IMR-90 (cell line): ENCODE data around the gene RMND1. TPM values are rescaled to one million over a fixed set of nuclear protein-coding genes. Genes with fewer than 3 reads are reported as not detected.

Experiments
- ATAC-seq: fragments of 200-7000 bp; cut with Tn5 transposase; 2 replicates; pipeline ENCODE4 v1.9.1; 2020; ENCODE audit warnings: low read depth, mild to moderate bottlenecking, moderate library complexity
- BruUV-seq: library from RNA; stranded (reverse); fragments of 400-500 nt; replicated peaks from 2 replicates; lab custom pipeline; 2021; lab: Mats Ljungman, UMichigan
- CTCF ChIA-PET: fragments of 300-600 bp; formaldehyde crosslinking; extraction: SDS; loops from one replicate; lab custom pipeline; 2021; ENCODE audit warnings: antibody characterized with exemption; lab: Yijun Ruan, JAX
- POLR2A ChIA-PET: fragments of 300-600 bp; sonication (Branson Sonifier 250); formaldehyde crosslinking; loops from one replicate; lab custom pipeline; 2022; ENCODE audit warnings: antibody characterized with exemption; ENCODE audit not compliant: unreplicated experiment; lab: Charles Lee
- DNase-seq: peaks from one replicate; pipeline ENCODE4 v3.0.0; 2013
- H2AFZ ChIP-seq: replicated peaks from 2 replicates; pipeline ENCODE3; 2013; ENCODE audit warnings: low read length, mild to moderate bottlenecking; ENCODE audit not compliant: poor library complexity
- H2AK5ac ChIP-seq: 2 replicates; pipeline ENCODE4 v1.6.1; 2013; ENCODE audit warnings: low read depth, low read length, inconsistent platforms
- H2AK9ac ChIP-seq: replicated peaks from 2 replicates; pipeline ENCODE3; 2013; ENCODE audit warnings: mild to moderate bottlenecking, low read depth, low read length, moderate library complexity; ENCODE audit not compliant: poor library complexity
- H2BK120ac ChIP-seq: 2 replicates; pipeline ENCODE4 v1.6.1; 2013; ENCODE audit warnings: low read depth, low read length, inconsistent platforms
- H2BK15ac ChIP-seq: 3 replicates; pipeline ENCODE4 v1.6.1; 2013; ENCODE audit warnings: low read depth, low read length, inconsistent platforms
- H2BK20ac ChIP-seq: 2 replicates; pipeline ENCODE4 v1.6.1; 2013; ENCODE audit warnings: low read depth, mild to moderate bottlenecking, inconsistent platforms, low read length, moderate library complexity
- H2BK5ac ChIP-seq: 2 replicates; pipeline ENCODE4 v1.6.1; 2013; ENCODE audit warnings: mild to moderate bottlenecking, low read depth, low read length, inconsistent platforms; ENCODE audit not compliant: poor library complexity, severe bottlenecking
- H3K14ac ChIP-seq: replicated peaks from 2 replicates; pipeline ENCODE4 v1.6.1; 2013; ENCODE audit warnings: low read depth, low read length, inconsistent platforms
- H3K18ac ChIP-seq: 2 replicates; pipeline ENCODE4 v1.6.1; 2013; ENCODE audit warnings: low read depth, low read length, control low read depth
- H3K23ac ChIP-seq: 2 replicates; pipeline ENCODE4 v1.6.1; 2013; ENCODE audit warnings: low read depth, low read length, inconsistent platforms
- H3K27ac ChIP-seq: 2 replicates; pipeline ENCODE4 v1.5.1; 2013; ENCODE audit warnings: mild to moderate bottlenecking, control low read depth, low read length; ENCODE audit not compliant: insufficient read depth
- H3K27me3 ChIP-seq: 2 replicates; pipeline ENCODE4 v1.6.1; 2013; ENCODE audit warnings: low read length; ENCODE audit not compliant: control insufficient read depth, insufficient read depth
- H3K36me3 ChIP-seq: 2 replicates; pipeline ENCODE4 v1.6.1; 2013; ENCODE audit warnings: low read length, mixed read lengths; ENCODE audit not compliant: control insufficient read depth, insufficient read depth
- H3K4ac ChIP-seq: 2 replicates; pipeline ENCODE4 v1.6.1; 2013; ENCODE audit warnings: low read depth, low read length, inconsistent platforms
- H3K4me1 ChIP-seq: 2 replicates; pipeline ENCODE4 v1.6.1; 2013; ENCODE audit warnings: low read length, mixed read lengths; ENCODE audit not compliant: control insufficient read depth, insufficient read depth
- H3K4me2 ChIP-seq: 2 replicates; pipeline ENCODE4 v1.6.1; 2013; ENCODE audit warnings: low read depth, mild to moderate bottlenecking, control low read depth, low read length, moderate library complexity
- H3K4me3 ChIP-seq: 2 replicates; pipeline ENCODE4 v1.5.1; 2013; ENCODE audit warnings: low read depth, mild to moderate bottlenecking, control low read depth, low read length, moderate library complexity; ENCODE audit not compliant: insufficient read depth
- H3K56ac ChIP-seq: 2 replicates; pipeline ENCODE4 v1.6.1; 2013; ENCODE audit warnings: low read length, inconsistent platforms; ENCODE audit not compliant: insufficient read depth; ENCODE audit errors: extremely low read depth
- H3K79me1 ChIP-seq, 2 experiments: 2 replicates each; pipeline ENCODE4 v1.6.1; 2013; ENCODE audit warnings: low read length in 2 of 2, inconsistent platforms in 1 of 2, low read depth in 1 of 2
- H3K9ac ChIP-seq: 2 replicates; pipeline ENCODE4 v1.6.1; 2013; ENCODE audit warnings: low read depth, low read length, control low read depth
- H3K9me1 ChIP-seq: 2 replicates; pipeline ENCODE4 v1.6.1; 2013; ENCODE audit warnings: low read length, inconsistent platforms; ENCODE audit not compliant: insufficient read depth
- H3K9me3 ChIP-seq: 2 replicates; pipeline ENCODE4 v1.6.1; 2013; ENCODE audit warnings: low read length; ENCODE audit not compliant: control insufficient read depth, insufficient read depth
- H4K20me1 ChIP-seq: 2 replicates; pipeline ENCODE4 v1.6.1; 2013; ENCODE audit warnings: low read length, inconsistent platforms; ENCODE audit not compliant: insufficient read depth
- H4K5ac ChIP-seq: 2 replicates; pipeline ENCODE4 v1.6.1; 2013; ENCODE audit warnings: mild to moderate bottlenecking, low read depth, low read length, control low read depth
- H4K8ac ChIP-seq, 2 experiments: 2 replicates each; pipeline ENCODE4 v1.6.1; 2013; ENCODE audit warnings: low read depth in 2 of 2, low read length in 2 of 2, control low read depth in 1 of 2, inconsistent platforms in 1 of 2
- H4K91ac ChIP-seq: 2 replicates; pipeline ENCODE4 v1.6.1; 2013; ENCODE audit warnings: low read depth, low read length, inconsistent platforms; ENCODE audit not compliant: insufficient read depth
- BHLHE40 ChIP-seq: fragments of 150-350 bp; IDR thresholded peaks from 2 replicates; pipeline ENCODE4 v1.6.1; 2016; ENCODE audit warnings: mild to moderate bottlenecking, low read depth, low read length
- CEBPB ChIP-seq: IDR thresholded peaks from 2 replicates; pipeline ENCODE4 v1.6.1; 2012; ENCODE audit warnings: low read depth, low read length, improper control_type of control experiment
- CHD1 ChIP-seq: IDR thresholded peaks from 2 replicates; pipeline ENCODE4 v1.6.1; 2012; ENCODE audit warnings: low read depth, low read length, improper control_type of control experiment
- CTCF ChIP-seq: conservative IDR thresholded peaks from 2 replicates; pipeline ENCODE4 v1.5.1; 2012; ENCODE audit warnings: mild to moderate bottlenecking, low read depth, low read length, improper control_type of control experiment
- FOS ChIP-seq: fragments of 150-350 bp; IDR thresholded peaks from 2 replicates; pipeline ENCODE4 v1.6.1; 2016; ENCODE audit warnings: low read depth, low read length
- MAZ ChIP-seq: IDR thresholded peaks from 2 replicates; pipeline ENCODE4 v1.6.1; 2012; ENCODE audit warnings: low read depth, mild to moderate bottlenecking, low read length, improper control_type of control experiment, moderate library complexity, borderline replicate concordance
- MXI1 ChIP-seq: IDR thresholded peaks from 2 replicates; pipeline ENCODE4 v1.6.1; 2012; ENCODE audit warnings: low read depth, mild to moderate bottlenecking, low read length, moderate library complexity, borderline replicate concordance
- NFE2L2 ChIP-seq: fragments of 150-350 bp; IDR thresholded peaks from 2 replicates; pipeline ENCODE4 v1.6.1; 2016; ENCODE audit warnings: low read depth, mild to moderate bottlenecking, low read length
- RCOR1 ChIP-seq: IDR thresholded peaks from 2 replicates; pipeline ENCODE4 v1.6.1; 2012; ENCODE audit warnings: mild to moderate bottlenecking, low read length, improper control_type of control experiment; ENCODE audit not compliant: insufficient replicate concordance
- RFX5 ChIP-seq: IDR thresholded peaks from 2 replicates; pipeline ENCODE4 v1.8.0; 2012; ENCODE audit warnings: low read depth, mild to moderate bottlenecking, low read length, moderate library complexity
- WGBS, 2 experiments: methylation state at CpG; one replicate each; pipeline versions ENCODE4 v1.1.5 to v1.1.7; 2013; ENCODE audit warnings: missing lambda C conversion rate in 2 of 2; ENCODE audit not compliant: insufficient read length in 1 of 2; ENCODE audit errors: extremely low coverage in 2 of 2; 5-methylcytosine and 5-hydroxymethylcytosine counted together
- dilution Hi-C: fragments of 300-500 bp; cut with HindIII; formaldehyde crosslinking; loops from one replicate; pipeline ENCODE4 v1.14.3; 2018; ENCODE audit warnings: low sequenced_read_pairs; ENCODE audit not compliant: unreplicated experiment
- in situ Hi-C: fragments of 300-500 bp; cut with MboI; formaldehyde crosslinking; loops from 3 replicates; pipeline ENCODE4 v1.14.3; 2019; ENCODE audit warnings: low sequenced_read_pairs, inconsistent platforms, mixed read lengths
- intact Hi-C: fragments of 100-400 bp; cut with micrococcal nuclease; formaldehyde crosslinking; loops from 2 replicates; pipeline ENCODE4 v1.10.0; 2022
- polyA plus RNA-seq, 3 experiments: library from polyadenylated mRNA; depleted of rRNA; stranded (reverse); fragments of >200 nt; gene quantifications; 2 replicates each; pipeline ENCODE4 v1.2.3, GENCODE V29; 2012; ENCODE audit warnings: low replicate concordance in 1 of 3
- total RNA-seq: library from RNA; depleted of rRNA; stranded (reverse); fragments of >200 nt; gene quantifications from 2 replicates; pipeline ENCODE4 v1.2.3, GENCODE V29; 2012

RMND1 gene
- total and polyA plus RNA-seq, 2 of the 4 experiments (the other 2 are of a cell fraction) = 13.1 to 24.6 TPM

GRCh38 chr6:151365233-151365632 is 86.7 kb downstream of the RMND1 start:
- BruUV-seq = no TSS peak

More at GRCh38 chr6:151365233-151365632, 86.7 kb downstream of the RMND1 start:
- Histone ChIP-seq H3K9ac (no peak overlapping the region), H2BK15ac (no peak overlapping the region), H4K91ac (no peak overlapping the region), H2BK120ac (no peak overlapping the region), H3K4me1 (no peaks in the 10 kb centered on the region), H3K23ac (no peak overlapping the region), H3K36me3 (peaks cover 23% of the 10 kb centered on the region), H4K5ac (no peak overlapping the region), H3K9me1 (peaks cover 7% of the 10 kb centered on the region; the same call in 1 of the 2 replicates), H3K56ac (no peak overlapping the region), H2AK9ac (no peak overlapping the region), H2AFZ (no peak overlapping the region), H3K4me2 (no peak overlapping the region), H3K27ac (no peak overlapping the region), H2BK5ac (no peak overlapping the region), H3K27me3 (no peaks in the 10 kb centered on the region), H3K14ac (no peak overlapping the region), H3K4me3 (no peak overlapping the region), H4K8ac (no peak overlapping the region), H4K20me1 (no peaks in the 10 kb centered on the region; the same call in 1 of the 2 replicates), H2BK20ac (no peak overlapping the region), H3K79me1 (peaks cover 6 to 17% of the 10 kb centered on the region in 2 experiments), H3K18ac (no peak overlapping the region), H3K4ac (no peak overlapping the region), H2AK5ac (no peak overlapping the region), H3K9me3 (no peaks in the 10 kb centered on the region)
- in situ Hi-C loops (no loop called here), intact Hi-C loops (no loop called here), dilution Hi-C loops (no loop called here)
- ChIA-PET POLR2A (no interaction called here), CTCF (no interaction called here)
- DNase-seq (no peak), ATAC-seq (no peak)
- WGBS, 2 experiments = 100% methylated on average over 3 of the region's 6 CpGs; no CpG with 5 or more reads in 1 of the 2 experiments
- TF ChIP-seq BHLHE40 (no peak), RCOR1 (no peak), RFX5 (no peak), NFE2L2 (no peak), CEBPB (no peak), CHD1 (no peak), CTCF (no peak), MAZ (no peak), FOS (no peak), MXI1 (no peak)
